HFFc6 (cell line): ENCODE results near the gene JAKMIP3. TPM values are rescaled to one million over a fixed set of nuclear protein-coding genes. Genes with fewer than 3 reads are reported as not detected.

Source experiments
- DNase-seq: peaks from one replicate; pipeline ENCODE4 v3.0.0-alpha.2; 2018
- H3K27ac Mint-ChIP-seq: 2 replicates; pipeline ENCODE4 v1.8.0; 2020; ENCODE audit warnings: mild to moderate bottlenecking, mixed read lengths
- H3K27me3 Mint-ChIP-seq: 2 replicates; pipeline ENCODE4 v1.8.0; 2021; ENCODE audit warnings: mild to moderate bottlenecking, moderate library complexity, mixed read lengths; ENCODE audit not compliant: insufficient read depth
- H3K36me3 Mint-ChIP-seq: 2 replicates; pipeline ENCODE4 v1.8.0; 2021; ENCODE audit warnings: low read depth, mixed read lengths
- H3K4me1 Mint-ChIP-seq: 2 replicates; pipeline ENCODE4 v1.8.0; 2020; ENCODE audit warnings: low read depth, mixed read lengths
- H3K4me3 Mint-ChIP-seq: 2 replicates; pipeline ENCODE4 v1.8.0; 2020; ENCODE audit warnings: mild to moderate bottlenecking, moderate library complexity, mixed read lengths
- H3K9me3 Mint-ChIP-seq: 2 replicates; pipeline ENCODE4 v1.8.0; 2020; ENCODE audit warnings: mild to moderate bottlenecking, mixed read lengths
- total RNA-seq, 6 experiments: library from RNA; stranded (reverse); fragmentation: NEBNext Ultra II Directional; extraction: Animal tissue kit (Norgen Biotek cat#: 25700); gene quantifications; 2 replicates in 1 of 6; 3 replicates in 5 of 6; pipeline ENCODE4 v1.2.3, GENCODE V29; 2021
- TF ChIP-seq, protein P1 (sequence below): fragments of 200-600 bp; sonication (generic); IDR thresholded peaks from 2 replicates; pipeline ENCODE4 v1.5.0; 2021; ENCODE audit warnings: antibody characterized with exemption, mild to moderate bottlenecking

The JAKMIP3 gene
- total RNA-seq, 6 experiments from 2014 or later = 0.05 to 0.19 (median 0.13) TPM

DNA sequence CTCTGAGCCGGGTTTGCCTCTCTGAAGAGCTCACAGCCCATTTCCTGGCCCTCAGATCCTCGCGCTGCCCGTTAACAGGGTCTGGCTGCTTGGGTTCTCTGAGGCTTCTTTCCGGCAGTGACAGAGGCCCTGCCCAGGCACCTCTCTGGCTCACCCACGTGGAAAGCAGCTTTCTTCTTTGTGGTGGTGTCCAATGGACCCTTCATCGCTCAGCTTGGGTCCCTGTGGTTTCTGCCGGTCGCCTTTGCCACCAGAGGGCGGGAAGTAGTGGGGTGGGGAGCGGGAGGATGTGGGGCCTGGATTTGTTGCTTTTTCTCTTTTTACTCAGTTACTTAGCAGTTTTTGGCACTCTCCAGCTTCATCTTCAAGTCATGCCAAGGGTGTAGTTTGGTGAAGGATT is 15.6 kb upstream of the JAKMIP3 start:
- Mint-ChIP-seq H3K27ac (no peak overlapping the region), H3K27me3 (peaks cover 25% of the 10 kb centered on the region), H3K4me3 (no peak overlapping the region; the same call in 1 of the 2 replicates), H3K9me3 (peaks cover 24% of the 10 kb centered on the region), H3K36me3 (peaks cover 15% of the 10 kb centered on the region), H3K4me1 (no peaks in the 10 kb centered on the region)
- DNase-seq = no peak
- TF ChIP-seq, protein P1, sequence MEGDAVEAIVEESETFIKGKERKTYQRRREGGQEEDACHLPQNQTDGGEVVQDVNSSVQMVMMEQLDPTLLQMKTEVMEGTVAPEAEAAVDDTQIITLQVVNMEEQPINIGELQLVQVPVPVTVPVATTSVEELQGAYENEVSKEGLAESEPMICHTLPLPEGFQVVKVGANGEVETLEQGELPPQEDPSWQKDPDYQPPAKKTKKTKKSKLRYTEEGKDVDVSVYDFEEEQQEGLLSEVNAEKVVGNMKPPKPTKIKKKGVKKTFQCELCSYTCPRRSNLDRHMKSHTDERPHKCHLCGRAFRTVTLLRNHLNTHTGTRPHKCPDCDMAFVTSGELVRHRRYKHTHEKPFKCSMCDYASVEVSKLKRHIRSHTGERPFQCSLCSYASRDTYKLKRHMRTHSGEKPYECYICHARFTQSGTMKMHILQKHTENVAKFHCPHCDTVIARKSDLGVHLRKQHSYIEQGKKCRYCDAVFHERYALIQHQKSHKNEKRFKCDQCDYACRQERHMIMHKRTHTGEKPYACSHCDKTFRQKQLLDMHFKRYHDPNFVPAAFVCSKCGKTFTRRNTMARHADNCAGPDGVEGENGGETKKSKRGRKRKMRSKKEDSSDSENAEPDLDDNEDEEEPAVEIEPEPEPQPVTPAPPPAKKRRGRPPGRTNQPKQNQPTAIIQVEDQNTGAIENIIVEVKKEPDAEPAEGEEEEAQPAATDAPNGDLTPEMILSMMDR = no peak

DNA sequence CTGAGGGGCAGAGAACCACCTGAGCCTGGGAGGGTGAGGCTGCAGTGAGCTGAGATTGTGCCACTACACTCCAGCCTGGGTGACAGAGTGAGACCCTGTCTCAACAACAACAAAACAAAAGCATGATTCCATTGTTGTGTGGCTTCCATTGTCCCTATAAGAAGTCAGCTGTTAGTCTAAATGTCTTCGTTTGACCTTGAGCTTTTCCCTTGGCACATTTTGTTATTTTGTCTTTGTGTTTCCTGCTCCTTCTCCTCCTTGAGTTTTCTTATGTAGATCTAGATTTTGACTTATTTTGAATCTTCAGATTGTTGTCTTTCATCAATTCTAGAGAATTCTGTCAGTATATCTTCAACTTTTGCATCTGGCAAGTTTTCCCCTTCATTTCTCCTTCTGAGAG is 13.6 kb upstream of the JAKMIP3 start:
- H3K4me3 Mint-ChIP-seq = no peak overlapping the region
- no peaks in the 10 kb centered on the region for H3K4me1 Mint-ChIP-seq
- H3K27ac Mint-ChIP-seq = no peak overlapping the region
- DNase-seq = no peak
- H3K36me3 Mint-ChIP-seq = peaks cover 15% of the 10 kb centered on the region
- TF ChIP-seq, protein P1 = no peak
- peaks cover 24% of the 10 kb centered on the region for H3K9me3 Mint-ChIP-seq
- H3K27me3 Mint-ChIP-seq = peaks cover 31% of the 10 kb centered on the region

DNA sequence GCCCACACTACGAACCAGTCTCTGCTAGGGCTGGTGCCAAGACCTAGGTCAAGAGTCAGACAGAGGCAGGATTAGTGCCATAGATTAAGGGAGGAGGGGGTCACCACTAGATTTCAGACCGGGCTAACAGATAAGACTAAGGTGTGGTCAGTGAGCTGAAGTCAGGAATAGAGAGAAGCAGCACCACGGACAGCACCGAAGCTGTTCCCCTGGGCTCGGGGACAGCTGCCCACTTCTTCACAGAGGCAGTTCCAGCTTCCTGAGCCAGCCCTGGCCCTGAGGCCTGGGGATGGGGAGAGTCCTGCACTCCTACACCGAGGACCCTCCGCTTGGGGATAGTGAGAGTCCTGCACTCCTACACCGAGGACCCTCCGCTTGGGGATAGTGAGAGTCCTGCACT is 11.2 kb upstream of the JAKMIP3 start:
- no peak for DNase-seq
- TF ChIP-seq, protein P1 = no peak
- Mint-ChIP-seq H3K9me3 (peaks cover 24% of the 10 kb centered on the region), H3K4me1 (no peaks in the 10 kb centered on the region), H3K36me3 (peaks cover 15% of the 10 kb centered on the region), H3K27me3 (peaks cover 21% of the 10 kb centered on the region), H3K4me3 (no peak overlapping the region), H3K27ac (no peak overlapping the region)

DNA sequence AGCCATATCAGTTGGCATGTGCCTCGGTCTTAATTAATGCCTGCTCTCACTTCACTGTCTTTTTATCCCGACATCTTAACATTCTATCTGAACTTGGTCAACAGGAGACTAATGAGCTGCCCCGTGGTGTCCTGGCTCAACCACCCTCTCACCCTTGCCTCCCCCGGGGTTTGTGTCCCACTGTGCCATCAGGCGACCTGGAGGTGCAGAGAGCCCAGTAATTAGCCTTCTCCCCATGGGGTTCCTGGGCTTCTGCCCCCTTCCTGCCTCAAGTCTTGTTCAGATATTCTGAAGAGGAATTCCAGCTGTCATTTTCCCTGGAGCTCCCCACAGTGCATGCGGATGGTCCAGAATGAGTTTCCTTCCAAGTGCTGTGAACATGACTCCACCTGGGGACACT is 10.1 kb upstream of the JAKMIP3 start:
- DNase-seq = no peak
- Mint-ChIP-seq H3K4me1 (no peaks in the 10 kb centered on the region), H3K27ac (no peak overlapping the region), H3K9me3 (peaks cover 24% of the 10 kb centered on the region), H3K36me3 (peaks cover 10% of the 10 kb centered on the region), H3K27me3 (peaks cover 20% of the 10 kb centered on the region), H3K4me3 (no peak overlapping the region)
- TF ChIP-seq, protein P1 = no peak

DNA sequence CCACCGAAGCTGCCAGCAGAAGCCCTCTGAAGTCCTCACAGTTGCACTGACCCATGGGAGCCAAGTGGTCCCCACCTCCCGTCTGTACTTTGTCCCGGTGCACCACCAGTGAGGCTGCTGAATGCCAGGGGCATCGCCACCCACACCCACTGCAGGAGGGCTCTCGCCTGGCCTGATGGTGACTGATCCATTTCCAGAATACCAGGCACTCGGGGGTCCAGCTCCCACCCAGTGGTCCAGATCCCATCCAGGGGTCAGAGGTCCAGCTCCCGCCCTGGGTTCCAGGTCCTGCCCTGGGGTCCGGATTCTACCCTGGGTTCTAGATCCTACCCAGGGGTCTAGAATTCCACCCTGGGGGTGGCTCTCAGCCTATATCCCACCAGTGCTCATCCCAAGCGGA is 9.1 kb upstream of the JAKMIP3 start:
- Mint-ChIP-seq H3K27me3 (peaks cover 21% of the 10 kb centered on the region), H3K4me3 (no peak overlapping the region), H3K9me3 (peaks cover 24% of the 10 kb centered on the region), H3K4me1 (no peaks in the 10 kb centered on the region), H3K36me3 (peaks cover 10% of the 10 kb centered on the region), H3K27ac (no peak overlapping the region)
- DNase-seq = no peak
- TF ChIP-seq, protein P1 = no peak

DNA sequence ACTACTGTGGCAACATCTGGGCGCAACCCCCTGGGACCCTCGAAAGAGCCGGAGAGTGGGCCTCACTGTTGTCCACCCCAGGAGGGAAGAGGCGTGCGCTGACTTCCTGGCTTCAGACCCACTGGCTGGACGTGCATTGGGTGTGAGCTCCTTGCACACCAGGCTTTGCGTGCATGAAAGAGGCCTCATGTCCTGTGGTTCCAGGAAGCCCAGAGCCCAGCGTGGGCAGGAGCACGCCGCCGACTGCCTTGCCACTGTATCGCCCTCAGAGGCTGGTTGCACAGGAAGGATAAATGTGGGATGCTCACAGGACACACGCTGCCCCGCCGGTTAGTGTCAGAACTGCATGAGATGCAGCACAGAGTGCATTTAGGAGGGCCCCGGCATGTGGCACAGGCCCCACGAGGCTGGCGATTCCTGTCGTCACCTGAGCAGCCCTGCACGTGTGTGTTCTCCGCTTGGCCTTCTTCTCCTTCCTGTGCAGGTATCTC is 8.5 kb upstream of the JAKMIP3 start:
- TF ChIP-seq, protein P1 = no peak
- Mint-ChIP-seq H3K27me3 (peaks cover 24% of the 10 kb centered on the region), H3K4me1 (no peaks in the 10 kb centered on the region), H3K4me3 (no peak overlapping the region), H3K36me3 (peaks cover 8% of the 10 kb centered on the region), H3K27ac (no peak overlapping the region), H3K9me3 (peaks cover 19% of the 10 kb centered on the region)
- no peak for DNase-seq
